ENCODE measurements around the gene IKBIP.
"Not testable (repeated sequence)": the region's sequence is repeated elsewhere in the genome, so short reads cannot be mapped to it uniquely, and the experiment has no call there.

The IKBIP gene

DNA sequence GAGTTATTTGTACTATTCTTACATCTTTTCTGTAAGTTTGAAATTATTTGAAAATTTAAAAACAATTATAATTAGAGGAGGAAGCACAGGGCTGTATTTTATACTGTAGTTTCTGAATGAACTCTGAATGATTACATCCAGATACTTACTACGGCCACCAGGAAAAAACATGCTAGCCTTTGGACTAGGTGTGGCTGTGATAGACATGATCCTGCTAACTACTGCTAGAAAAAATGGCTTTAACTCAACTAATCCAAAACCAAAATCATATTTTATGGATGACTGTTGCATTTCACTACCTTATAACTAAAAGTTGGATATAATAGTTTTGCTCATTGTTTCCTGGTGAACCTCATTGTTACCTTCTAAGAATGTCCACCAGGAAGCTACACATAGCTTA lies 66.2 kb downstream of the IKBIP start:
- TF ChIP-seq POLR2AphosphoS5 (IDR thresholded peaks at IDR 0.05; ENCODE audit: borderline replicate concordance, low read depth, low read length) (no peak), EZH2 (IDR thresholded peaks at IDR 0.05) (no peak), FOXP2 (optimal IDR thresholded peaks at IDR 0.05; ENCODE audit: control extremely low read depth, extremely low read length, insufficient read depth) (no peak)
- DNase-seq (ENCODE audit: low read depth, low spot score), result no peak
- H3K9ac ChIP-seq (ENCODE audit: insufficient read length), result no peak overlapping the region

DNA sequence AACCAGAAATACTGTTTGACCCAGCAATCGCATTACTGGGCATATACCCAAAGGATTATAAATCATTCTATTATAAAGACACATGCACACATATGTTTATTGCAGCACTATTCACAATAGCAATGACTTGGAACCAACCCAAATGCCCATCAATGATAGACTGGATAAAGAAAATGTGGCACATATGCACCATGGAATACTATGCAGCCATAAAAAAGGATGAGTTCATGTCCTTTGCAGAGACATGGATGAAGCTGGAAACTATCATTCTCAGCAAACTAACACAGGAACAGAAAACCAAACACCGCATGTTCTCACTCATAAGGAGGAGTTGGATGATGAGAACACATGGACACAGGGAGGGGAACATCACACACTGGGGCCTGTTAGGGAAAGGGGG lies 67.8 kb downstream of the IKBIP start:
- not testable (repeated sequence) for H3K27ac ChIP-seq; H3K36me3 ChIP-seq (ENCODE audit: insufficient read depth, low read length)

More for the DNA sequence above, 66.2 kb downstream of the IKBIP start:
- Histone ChIP-seq H3K27ac (no peak overlapping the region), H3K36me3 (ENCODE audit: insufficient read depth, low read length) (no peaks in the 10 kb centered on the region), H3K9me3 (ENCODE audit: low read depth, low read length) (no peaks in the 10 kb centered on the region), H3K4me3 (no peak overlapping the region)

DNA sequence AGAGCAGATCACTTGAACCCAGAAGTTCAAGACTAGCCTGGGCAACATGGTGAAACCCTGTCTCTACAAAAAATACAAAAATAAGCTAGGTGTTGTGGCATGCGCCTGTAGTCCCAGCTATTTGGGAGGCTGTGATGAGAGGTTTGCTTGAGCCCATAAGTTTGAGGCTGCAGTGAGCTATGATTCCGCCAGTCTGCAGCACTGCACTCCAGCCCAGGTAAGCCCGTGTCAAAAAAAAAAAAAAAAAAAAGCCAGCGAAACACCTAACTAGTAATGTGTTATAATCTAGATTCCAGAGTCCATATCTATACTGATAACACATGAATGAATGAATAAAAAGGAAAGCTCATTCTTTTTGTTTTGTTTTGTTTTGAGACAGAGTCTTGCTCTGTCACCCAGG lies 69.6 kb downstream of the IKBIP start:
- no peak for DNase-seq (ENCODE audit: low read depth, low spot score)
- Histone ChIP-seq H3K36me3 (ENCODE audit: insufficient read depth, low read length) (no peaks in the 10 kb centered on the region), H3K9ac (ENCODE audit: insufficient read length) (no peak overlapping the region), H3K9me3 (ENCODE audit: low read depth, low read length) (no peaks in the 10 kb centered on the region), H3K4me3 (no peak overlapping the region), H3K27ac (no peak overlapping the region)
- TF ChIP-seq EZH2 (IDR thresholded peaks at IDR 0.05) (no peak), FOXP2 (optimal IDR thresholded peaks at IDR 0.05; ENCODE audit: control extremely low read depth, extremely low read length, insufficient read depth) (no peak), POLR2AphosphoS5 (IDR thresholded peaks at IDR 0.05; ENCODE audit: borderline replicate concordance, low read depth, low read length) (no peak)

More for the DNA sequence above, 67.8 kb downstream of the IKBIP start:
- not testable (repeated sequence) for H3K9me3 ChIP-seq (ENCODE audit: low read depth, low read length); H3K4me3 ChIP-seq; H3K9ac ChIP-seq (ENCODE audit: insufficient read length); DNase-seq (ENCODE audit: low read depth, low spot score)

Measured in SK-N-MC (cell line).